GM12878 (cell line): Measurements from ENCODE around the gene DUSP22. TPM values are rescaled to one million over a fixed set of nuclear protein-coding genes. Genes with fewer than 3 reads are reported as not detected.

ENCODE experiments used
- ATAC-seq: fragments of 200-7000 bp; cut with Tn5 transposase; 3 replicates; pipeline ENCODE4 v1.9.1; 2020; ENCODE audit warnings: mild to moderate bottlenecking, moderate library complexity
- BruUV-seq: library from RNA; stranded (reverse); fragments of 400-500 nt; replicated peaks from 2 replicates; lab custom pipeline; 2021; lab: Mats Ljungman, UMichigan
- CTCF ChIA-PET: fragments of 300-600 bp; sonication (Branson Sonifier 250); formaldehyde crosslinking; extraction: SDS; loops from one replicate; lab custom pipeline; 2021; ENCODE audit warnings: inconsistent platforms; lab: Yijun Ruan, JAX
- POLR2A ChIA-PET: fragments of 350-600 bp; formaldehyde crosslinking; extraction: SDS; loops from one replicate; lab custom pipeline; 2021; ENCODE audit warnings: inconsistent platforms; lab: Charles Lee
- RAD21 ChIA-PET: fragments of 300-600 bp; sonication (Branson Sonifier 250); formaldehyde crosslinking; loops from one replicate; lab custom pipeline; 2023; ENCODE audit warnings: antibody characterized with exemption; ENCODE audit not compliant: unreplicated experiment; lab: Charles Lee
- SMC1A ChIA-PET: fragments of 300-600 bp; sonication (Branson Sonifier 250); formaldehyde crosslinking; loops from one replicate; lab custom pipeline; 2023; ENCODE audit not compliant: unreplicated experiment, uncharacterized antibody; lab: Charles Lee
- DNase-seq: peaks from one replicate; pipeline ENCODE4 v3.0.0-alpha.2; 2011; ENCODE audit warnings: low read depth, low spot score
- FAIRE-seq: peaks from 3 replicates; lab custom pipeline; 2011; peaks lifted over from hg19 to GRCh38; lab: Jason Lieb, UNC
- H2AFZ ChIP-seq: 2 replicates; pipeline ENCODE4 v1.6.0; 2011; ENCODE audit warnings: low read depth, low read length, control low read depth; ENCODE audit not compliant: control insufficient read depth
- H3K27ac ChIP-seq: 2 replicates; pipeline ENCODE4 v1.5.1; 2011; ENCODE audit warnings: control low read depth; ENCODE audit not compliant: control insufficient read depth, insufficient read depth
- H3K27me3 ChIP-seq, 2 experiments: replicated peaks in 1 of 2; 2 replicates each; pipeline versions ENCODE4 v1.6.0 to v1.6.1; 2011; ENCODE audit warnings: low read length in 1 of 2; ENCODE audit not compliant: control insufficient read depth in 2 of 2, insufficient read depth in 2 of 2
- H3K36me3 ChIP-seq, 2 experiments: 2 replicates each; pipeline ENCODE4 v1.5.1; 2011; ENCODE audit warnings: low read length in 1 of 2; ENCODE audit not compliant: control insufficient read depth in 2 of 2, insufficient read depth in 2 of 2
- H3K4me1 ChIP-seq: 2 replicates; pipeline ENCODE4 v1.6.1; 2011; ENCODE audit warnings: mild to moderate bottlenecking, low read length, moderate library complexity, mixed read lengths; ENCODE audit not compliant: control insufficient read depth, insufficient read depth
- H3K4me2 ChIP-seq: 2 replicates; pipeline ENCODE4 v1.6.0; 2011; ENCODE audit warnings: control low read depth; ENCODE audit not compliant: control insufficient read depth, insufficient read depth
- H3K4me3 ChIP-seq: fragments of 200-600 bp; sonication (generic); 2 replicates; pipeline ENCODE4 v1.5.1; 2016
- H3K79me2 ChIP-seq: 2 replicates; pipeline ENCODE4 v1.6.0; 2011; ENCODE audit warnings: low read length; ENCODE audit not compliant: control insufficient read depth, insufficient read depth
- H3K9ac ChIP-seq: 2 replicates; pipeline ENCODE4 v1.8.0; 2011; ENCODE audit warnings: low read length, control low read depth, mixed read lengths; ENCODE audit not compliant: control insufficient read depth, insufficient read depth
- H3K9me3 ChIP-seq: replicated peaks from 3 replicates; pipeline ENCODE4 v1.5.1; 2011; ENCODE audit warnings: mild to moderate bottlenecking, low read length; ENCODE audit not compliant: control insufficient read depth, insufficient read depth
- H4K20me1 ChIP-seq: 2 replicates; pipeline ENCODE4 v1.6.0; 2011; ENCODE audit not compliant: control insufficient read depth, insufficient read depth
- BACH1 ChIP-seq: fragments of 450-650 bp; IDR thresholded peaks from 2 replicates; pipeline ENCODE4 v1.6.1; 2017; ENCODE audit warnings: mild to moderate bottlenecking, borderline replicate concordance
- BCL3 ChIP-seq: IDR thresholded peaks from 2 replicates; pipeline ENCODE4 v1.6.1; 2011; ENCODE audit warnings: borderline replicate concordance, low read depth, mild to moderate bottlenecking, moderate library complexity, low read length; ENCODE audit not compliant: insufficient read depth, poor library complexity, severe bottlenecking
- CHD2 ChIP-seq: IDR thresholded peaks from 2 replicates; pipeline ENCODE4 v1.6.1; 2011; ENCODE audit warnings: low read depth, low read length, improper control_type of control experiment, borderline replicate concordance
- EED ChIP-seq: sonication (generic); IDR thresholded peaks from 2 replicates; pipeline ENCODE4 v1.6.1; 2016; ENCODE audit warnings: antibody characterized with exemption, low read depth
- IKZF1 ChIP-seq: fragments of 450-650 bp; conservative IDR thresholded peaks from 2 replicates; pipeline ENCODE4 v1.6.1; 2017; ENCODE audit warnings: antibody characterized with exemption, mild to moderate bottlenecking
- MTA2 ChIP-seq: fragments of 450-650 bp; IDR thresholded peaks from 2 replicates; pipeline ENCODE4 v1.6.1; 2016; ENCODE audit warnings: low read depth, mild to moderate bottlenecking, moderate library complexity
- NRF1 ChIP-seq: conservative IDR thresholded peaks from 2 replicates; pipeline ENCODE4 v1.6.1; 2011; ENCODE audit warnings: mild to moderate bottlenecking, low read depth, low read length, improper control_type of control experiment
- PAX5 ChIP-seq: IDR thresholded peaks from 2 replicates; pipeline ENCODE4 v1.6.1; 2011; ENCODE audit warnings: low read depth, low read length, borderline replicate concordance
- POLR2AphosphoS5 ChIP-seq: IDR thresholded peaks from 2 replicates; pipeline ENCODE4 v1.6.1; 2011; ENCODE audit warnings: mild to moderate bottlenecking, low read length, inconsistent platforms
- RBBP5 ChIP-seq: fragments of 200-600 bp; sonication (generic); conservative IDR thresholded peaks from 2 replicates; pipeline ENCODE4 v1.6.1; 2016
- SMC3 ChIP-seq: IDR thresholded peaks from 2 replicates; pipeline ENCODE4 v1.6.1; 2011; ENCODE audit warnings: low read length, improper control_type of control experiment, borderline replicate concordance
- SPI1 ChIP-seq: IDR thresholded peaks from 2 replicates; pipeline ENCODE4 v1.6.1; 2011; ENCODE audit warnings: low read depth, mild to moderate bottlenecking, low read length, moderate library complexity, borderline replicate concordance; ENCODE audit not compliant: insufficient read depth
- ZBTB33 ChIP-seq: fragments of 450-650 bp; IDR thresholded peaks from 2 replicates; pipeline ENCODE4 v1.6.1; 2017; ENCODE audit warnings: mild to moderate bottlenecking
- ZZZ3 ChIP-seq: IDR thresholded peaks from 2 replicates; pipeline ENCODE4 v1.6.1; 2011; ENCODE audit warnings: low read depth; ENCODE audit not compliant: control insufficient read depth, insufficient read length
- WGBS: methylation state at CpG from one replicate; pipeline ENCODE4 v1.1.6; 2016; ENCODE audit warnings: low lambda C conversion rate; ENCODE audit not compliant: insufficient replicate concordance, insufficient coverage; ENCODE audit errors: missing lambda C conversion rate; 5-methylcytosine and 5-hydroxymethylcytosine counted together
- in situ Hi-C: fragments of 300-500 bp; cut with MboI; formaldehyde crosslinking; loops from 9 replicates; pipeline ENCODE4 v1.14.3; 2018; ENCODE audit warnings: mixed read lengths
- intact Hi-C: fragments of 100-400 bp; cut with micrococcal nuclease; formaldehyde crosslinking; loops from one replicate; pipeline ENCODE4 v1.14.2; 2022; ENCODE audit not compliant: unreplicated experiment
- polyA plus RNA-seq, 11 experiments: library from polyadenylated mRNA; depleted of rRNA in 4 of 11; unstranded in 6 of 11; stranded (reverse) in 5 of 11; fragments of >200 nt; fragmentation: Nextera tagmentation in 4 of 11; fragmentation: Illumina TruSeq in 1 of 11; extraction: Ambion mirVana in 4 of 11; extraction: Trizol in 1 of 11; gene quantifications; 1 replicate in 1 of 11; 2 replicates in 10 of 11; pipeline versions ENCODE4 v1.2.1 to v1.2.3, GENCODE V29; 2011 to 2016; ENCODE audit warnings: inconsistent platforms in 2 of 11, missing spikeins in 2 of 11, low read depth in 1 of 11
- total RNA-seq, 4 experiments: library from RNA; depleted of rRNA in 3 of 4; stranded (reverse); fragments of >200 nt in 3 of 4; fragmentation: Illumina TruSeq in 1 of 4; extraction: Trizol in 1 of 4; gene quantifications; 2 replicates each; pipeline versions ENCODE4 v1.2.1 to v1.2.3, GENCODE V29; 2013 to 2021
- TF ChIP-seq, protein P1 (sequence below): fragments of 150-350 bp; IDR thresholded peaks from 2 replicates; pipeline ENCODE4 v1.6.1; 2014; ENCODE audit warnings: mild to moderate bottlenecking, low read depth, low read length
- TF ChIP-seq, protein P2 (sequence below), 3 experiments: IDR thresholded peaks in 2 of 3; conservative IDR thresholded peaks in 1 of 3; 2 replicates each; pipeline ENCODE4 v1.5.1; 2011; ENCODE audit warnings: low read depth in 3 of 3, low read length in 3 of 3, mild to moderate bottlenecking in 3 of 3, control low read depth in 2 of 3, moderate library complexity in 2 of 3, inconsistent platforms in 1 of 3, mixed read lengths in 1 of 3; ENCODE audit not compliant: control insufficient read depth in 2 of 3, insufficient read depth in 1 of 3; ENCODE audit errors: extremely low read depth in 1 of 3

DUSP22 gene
- total and polyA plus RNA-seq, 10 of the 15 experiments (the other 5 are each of a cell fraction or from before 2014, with no cell fraction given) = 78.9 to 156 (median 107) TPM

DNA sequence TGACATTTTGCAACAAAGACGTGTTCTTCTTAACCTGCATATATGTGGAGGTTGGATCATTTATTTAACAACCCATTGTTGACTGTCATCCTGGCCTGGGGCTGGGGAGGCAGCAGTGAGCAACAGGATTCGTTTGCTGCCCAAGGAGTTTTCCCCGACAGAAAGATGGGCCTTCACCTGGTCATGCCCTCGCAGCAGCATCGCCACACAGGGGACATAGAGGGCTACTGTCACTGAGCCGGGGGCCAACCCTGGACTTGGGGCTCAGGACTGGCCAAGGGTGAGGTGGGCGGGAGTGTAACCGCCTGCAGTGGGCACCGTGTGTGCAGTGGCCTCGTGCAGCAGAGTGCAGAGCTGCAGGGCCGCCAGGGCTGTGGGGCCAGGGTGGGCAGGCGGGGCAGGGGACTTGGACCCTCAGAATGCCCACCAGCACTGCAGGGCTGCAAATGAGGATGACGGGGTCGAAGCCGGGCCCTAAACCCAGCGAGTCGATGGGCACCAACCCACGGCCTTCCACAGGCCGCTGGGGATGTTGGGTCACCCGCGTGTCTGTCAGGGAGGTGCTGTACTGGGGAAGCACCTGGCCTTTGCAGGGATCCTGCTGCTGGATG, 11.8 kb downstream of the DUSP22 start:
- POLR2A ChIA-PET = interaction anchor here (3.0 to 7.2 kb wide), 4 partner anchors 18 to 89 kb away, joined by 20 to 71 read pairs (median 30); partner anchors contain the start of gene IRF4
- Histone ChIP-seq H3K27me3 (no peaks in the 10 kb centered on the region), H3K4me3 (no peak overlapping the region), H3K27ac (peak overlapping the region; percentile 100), H3K9me3 (no peaks in the 10 kb centered on the region), H3K4me2 (peak overlapping the region; percentile 89), H3K79me2 (peaks cover 84% of the 10 kb centered on the region), H4K20me1 (no peaks in the 10 kb centered on the region), H3K36me3 (peaks cover 22 to 33% of the 10 kb centered on the region in 2 experiments), H3K4me1 (peaks cover 75% of the 10 kb centered on the region), H3K9ac (peak overlapping the region; percentile 90; the same call in 1 of the 2 replicates), H2AFZ (no peak overlapping the region)
- 86% methylated on average over 21 of the region's 21 CpGs for WGBS
- in situ Hi-C loops = no loop called here
- SMC1A ChIA-PET = interaction anchor here (0.8 to 14.6 kb wide), 15 partner anchors 6 to 86 kb away, joined by 3 to 221 read pairs (median 9); no protein-coding TSS in a partner anchor
- FAIRE-seq (no peak), DNase-seq (no peak), ATAC-seq (no peak)
- RAD21 ChIA-PET = interaction anchor here (1.3 to 7.2 kb wide), 8 partner anchors 9 to 77 kb away, joined by 3 to 235 read pairs (median 17); no protein-coding TSS in a partner anchor
- BruUV-seq = no TSS peak
- intact Hi-C loops = no loop called here
- CTCF ChIA-PET = interaction anchor here (0.9 to 7.3 kb wide), 9 partner anchors 7 to 75 kb away, joined by 3 to 69 read pairs (median 6); partner anchors contain the start of gene DUSP22
- peak; percentile 33; the same call in 1 of the 2 replicates for TF ChIP-seq EED
- no peak for TF ChIP-seq SPI1
- no peak for TF ChIP-seq CHD2
- TF ChIP-seq, protein P1, sequence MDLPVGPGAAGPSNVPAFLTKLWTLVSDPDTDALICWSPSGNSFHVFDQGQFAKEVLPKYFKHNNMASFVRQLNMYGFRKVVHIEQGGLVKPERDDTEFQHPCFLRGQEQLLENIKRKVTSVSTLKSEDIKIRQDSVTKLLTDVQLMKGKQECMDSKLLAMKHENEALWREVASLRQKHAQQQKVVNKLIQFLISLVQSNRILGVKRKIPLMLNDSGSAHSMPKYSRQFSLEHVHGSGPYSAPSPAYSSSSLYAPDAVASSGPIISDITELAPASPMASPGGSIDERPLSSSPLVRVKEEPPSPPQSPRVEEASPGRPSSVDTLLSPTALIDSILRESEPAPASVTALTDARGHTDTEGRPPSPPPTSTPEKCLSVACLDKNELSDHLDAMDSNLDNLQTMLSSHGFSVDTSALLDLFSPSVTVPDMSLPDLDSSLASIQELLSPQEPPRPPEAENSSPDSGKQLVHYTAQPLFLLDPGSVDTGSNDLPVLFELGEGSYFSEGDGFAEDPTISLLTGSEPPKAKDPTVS = no peak
- no peak for TF ChIP-seq RBBP5
- TF ChIP-seq SMC3 = 0 out of 2 replicates have a peak, but pooled peaks have one; percentile 2
- no peak for TF ChIP-seq BCL3
- 0 out of 2 replicates have a peak, but pooled peaks have one; percentile 21 for TF ChIP-seq IKZF1
- TF ChIP-seq PAX5 = no peak
- TF ChIP-seq, protein P2, sequence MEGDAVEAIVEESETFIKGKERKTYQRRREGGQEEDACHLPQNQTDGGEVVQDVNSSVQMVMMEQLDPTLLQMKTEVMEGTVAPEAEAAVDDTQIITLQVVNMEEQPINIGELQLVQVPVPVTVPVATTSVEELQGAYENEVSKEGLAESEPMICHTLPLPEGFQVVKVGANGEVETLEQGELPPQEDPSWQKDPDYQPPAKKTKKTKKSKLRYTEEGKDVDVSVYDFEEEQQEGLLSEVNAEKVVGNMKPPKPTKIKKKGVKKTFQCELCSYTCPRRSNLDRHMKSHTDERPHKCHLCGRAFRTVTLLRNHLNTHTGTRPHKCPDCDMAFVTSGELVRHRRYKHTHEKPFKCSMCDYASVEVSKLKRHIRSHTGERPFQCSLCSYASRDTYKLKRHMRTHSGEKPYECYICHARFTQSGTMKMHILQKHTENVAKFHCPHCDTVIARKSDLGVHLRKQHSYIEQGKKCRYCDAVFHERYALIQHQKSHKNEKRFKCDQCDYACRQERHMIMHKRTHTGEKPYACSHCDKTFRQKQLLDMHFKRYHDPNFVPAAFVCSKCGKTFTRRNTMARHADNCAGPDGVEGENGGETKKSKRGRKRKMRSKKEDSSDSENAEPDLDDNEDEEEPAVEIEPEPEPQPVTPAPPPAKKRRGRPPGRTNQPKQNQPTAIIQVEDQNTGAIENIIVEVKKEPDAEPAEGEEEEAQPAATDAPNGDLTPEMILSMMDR (IDR thresholded peaks at IDR 0.05 in 2 of 3, conservative IDR thresholded peaks at IDR 0.05 in 1 of 3; ENCODE audit: control insufficient read depth in 2 of 3, extremely low read depth in 1 of 3, insufficient read depth in 1 of 3, low read depth in 3 of 3, low read length in 3 of 3) = peak; percentile 40 to 57 (median 48)
- no peak for TF ChIP-seq POLR2AphosphoS5
- peak; percentile 91; the same call in 1 of the 2 replicates for TF ChIP-seq ZBTB33
- 0 out of 2 replicates have a peak, but pooled peaks have one; percentile 20 for TF ChIP-seq BACH1
- no peak for TF ChIP-seq NRF1
- no peak for TF ChIP-seq MTA2
- no peak for TF ChIP-seq ZZZ3
